ENCODE results near the gene CMSS1. TPM values are rescaled to one million over a fixed set of nuclear protein-coding genes. Genes with fewer than 3 reads are reported as not detected.

CMSS1 gene
- total RNA-seq, 1 experiment from 2014 or later, result 117 TPM

DNA sequence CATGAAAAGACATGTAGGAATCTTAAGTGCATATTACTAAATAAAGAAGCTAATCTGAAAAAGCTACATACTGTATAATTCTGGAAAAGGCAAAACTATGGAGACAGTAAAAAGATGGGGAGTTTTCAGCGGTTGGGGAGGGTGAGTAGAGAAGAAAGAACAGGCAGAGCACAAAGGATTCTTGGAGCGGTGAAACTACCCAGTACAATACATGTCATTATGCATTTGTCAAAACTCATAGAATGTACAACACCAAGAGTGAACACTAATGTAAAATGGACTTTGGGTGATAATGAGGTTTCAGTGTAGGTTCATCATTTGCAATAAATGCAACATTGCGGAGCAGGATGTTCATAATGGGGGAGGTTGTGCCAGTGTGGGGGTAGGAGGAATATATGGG lies 45.5 kb upstream of the CMSS1 start:
- CTCF ChIA-PET, result interaction anchor here (1.2 kb wide), 1 partner anchor 19 kb away, joined by 3 read pairs; no protein-coding TSS in a partner anchor
- H3K9me3 Mint-ChIP-seq (ENCODE audit: unreplicated experiment), result no peaks in the 10 kb centered on the region

DNA sequence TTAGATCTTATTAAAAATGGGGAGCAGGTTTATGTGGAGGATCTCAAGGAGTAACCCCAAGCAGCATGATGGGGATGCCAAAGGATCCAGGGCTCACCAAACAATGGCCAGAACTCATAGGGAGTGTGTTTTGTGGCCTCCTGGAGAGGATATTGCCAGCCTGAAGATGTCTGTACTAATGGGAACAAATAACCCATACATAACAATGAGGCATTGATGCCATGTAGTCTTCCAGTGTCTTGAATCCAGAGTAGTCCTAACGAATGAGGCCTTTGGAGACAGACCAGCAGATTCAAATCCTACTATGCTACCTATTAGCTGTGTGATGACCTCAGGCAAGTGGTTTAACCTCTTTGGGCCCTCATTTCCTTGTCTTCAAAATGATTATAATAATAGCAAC lies 45.0 kb upstream of the CMSS1 start:
- ChIA-PET POLR2A (no interaction called here), CTCF (no interaction called here)
- H3K27me3 Mint-ChIP-seq (ENCODE audit: insufficient read depth, unreplicated experiment), result no peaks in the 10 kb centered on the region
- no TSS peak for BruUV-seq (replicated peaks)
- H3K27ac Mint-ChIP-seq (ENCODE audit: low read depth, unreplicated experiment), result no peak overlapping the region
- H3K9me3 Mint-ChIP-seq (ENCODE audit: unreplicated experiment), result no peaks in the 10 kb centered on the region
- peaks cover 16% of the 10 kb centered on the region for H3K4me1 Mint-ChIP-seq (ENCODE audit: insufficient read depth, unreplicated experiment)
- H3K4me3 Mint-ChIP-seq (ENCODE audit: unreplicated experiment), result no peak overlapping the region
- peaks cover 18% of the 10 kb centered on the region for H3K36me3 Mint-ChIP-seq (ENCODE audit: insufficient read depth, unreplicated experiment)
- no peak for DNase-seq (ENCODE audit: unreplicated experiment)
- intact Hi-C loops (cut with micrococcal nuclease), result no loop called here
- TF ChIP-seq, protein P1, sequence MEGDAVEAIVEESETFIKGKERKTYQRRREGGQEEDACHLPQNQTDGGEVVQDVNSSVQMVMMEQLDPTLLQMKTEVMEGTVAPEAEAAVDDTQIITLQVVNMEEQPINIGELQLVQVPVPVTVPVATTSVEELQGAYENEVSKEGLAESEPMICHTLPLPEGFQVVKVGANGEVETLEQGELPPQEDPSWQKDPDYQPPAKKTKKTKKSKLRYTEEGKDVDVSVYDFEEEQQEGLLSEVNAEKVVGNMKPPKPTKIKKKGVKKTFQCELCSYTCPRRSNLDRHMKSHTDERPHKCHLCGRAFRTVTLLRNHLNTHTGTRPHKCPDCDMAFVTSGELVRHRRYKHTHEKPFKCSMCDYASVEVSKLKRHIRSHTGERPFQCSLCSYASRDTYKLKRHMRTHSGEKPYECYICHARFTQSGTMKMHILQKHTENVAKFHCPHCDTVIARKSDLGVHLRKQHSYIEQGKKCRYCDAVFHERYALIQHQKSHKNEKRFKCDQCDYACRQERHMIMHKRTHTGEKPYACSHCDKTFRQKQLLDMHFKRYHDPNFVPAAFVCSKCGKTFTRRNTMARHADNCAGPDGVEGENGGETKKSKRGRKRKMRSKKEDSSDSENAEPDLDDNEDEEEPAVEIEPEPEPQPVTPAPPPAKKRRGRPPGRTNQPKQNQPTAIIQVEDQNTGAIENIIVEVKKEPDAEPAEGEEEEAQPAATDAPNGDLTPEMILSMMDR (IDR thresholded peaks at IDR 0.05; ENCODE audit: unreplicated experiment), result no peak

More for the DNA sequence above, 45.5 kb upstream of the CMSS1 start:
- Mint-ChIP-seq H3K36me3 (ENCODE audit: insufficient read depth, unreplicated experiment) (peaks cover 18% of the 10 kb centered on the region), H3K27me3 (ENCODE audit: insufficient read depth, unreplicated experiment) (no peaks in the 10 kb centered on the region), H3K4me1 (ENCODE audit: insufficient read depth, unreplicated experiment) (peaks cover 16% of the 10 kb centered on the region), H3K27ac (ENCODE audit: low read depth, unreplicated experiment) (no peak overlapping the region), H3K4me3 (ENCODE audit: unreplicated experiment) (no peak overlapping the region)
- no peak for DNase-seq (ENCODE audit: unreplicated experiment)
- BruUV-seq (replicated peaks), result no TSS peak
- intact Hi-C loops (cut with micrococcal nuclease), result no loop called here
- POLR2A ChIA-PET, result no interaction called here
- TF ChIP-seq, protein P1 (IDR thresholded peaks at IDR 0.05; ENCODE audit: unreplicated experiment), result no peak

DNA sequence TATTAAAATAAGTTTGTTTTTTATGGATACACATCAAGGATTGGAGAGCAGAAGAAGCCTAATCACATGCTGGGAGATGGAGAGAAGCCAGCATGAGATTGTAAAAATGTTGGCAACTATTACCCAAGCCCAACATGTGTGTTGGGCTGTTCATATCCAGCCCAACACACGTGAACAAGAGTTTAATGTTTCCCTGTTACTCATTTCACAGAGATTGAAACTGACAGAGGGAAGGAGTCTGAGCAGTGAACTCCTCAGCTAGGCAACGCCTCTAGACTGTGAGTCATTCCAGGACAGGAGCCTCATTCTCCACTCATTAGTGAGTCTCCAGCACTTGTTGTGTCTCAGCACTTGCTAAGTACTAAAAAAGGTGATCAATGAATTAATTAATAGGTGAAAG lies 43.2 kb upstream of the CMSS1 start:
- BruUV-seq (replicated peaks), result no TSS peak
- CTCF ChIA-PET, result interaction anchor here (0.9 to 1.0 kb wide), 2 partner anchors 13 to 753 kb away, joined by 3 to 4 read pairs; no protein-coding TSS in a partner anchor
- Mint-ChIP-seq H3K4me3 (ENCODE audit: unreplicated experiment) (no peak overlapping the region), H3K4me1 (ENCODE audit: insufficient read depth, unreplicated experiment) (peaks cover 16% of the 10 kb centered on the region), H3K27me3 (ENCODE audit: insufficient read depth, unreplicated experiment) (no peaks in the 10 kb centered on the region), H3K9me3 (ENCODE audit: unreplicated experiment) (no peaks in the 10 kb centered on the region), H3K27ac (ENCODE audit: low read depth, unreplicated experiment) (peak overlapping the region; percentile 9), H3K36me3 (ENCODE audit: insufficient read depth, unreplicated experiment) (peaks cover 18% of the 10 kb centered on the region)
- POLR2A ChIA-PET, result no interaction called here
- TF ChIP-seq, protein P1 (IDR thresholded peaks at IDR 0.05; ENCODE audit: unreplicated experiment), result no peak
- DNase-seq (ENCODE audit: unreplicated experiment), result peak; percentile 73
- intact Hi-C loops (cut with micrococcal nuclease), result no loop called here

DNA sequence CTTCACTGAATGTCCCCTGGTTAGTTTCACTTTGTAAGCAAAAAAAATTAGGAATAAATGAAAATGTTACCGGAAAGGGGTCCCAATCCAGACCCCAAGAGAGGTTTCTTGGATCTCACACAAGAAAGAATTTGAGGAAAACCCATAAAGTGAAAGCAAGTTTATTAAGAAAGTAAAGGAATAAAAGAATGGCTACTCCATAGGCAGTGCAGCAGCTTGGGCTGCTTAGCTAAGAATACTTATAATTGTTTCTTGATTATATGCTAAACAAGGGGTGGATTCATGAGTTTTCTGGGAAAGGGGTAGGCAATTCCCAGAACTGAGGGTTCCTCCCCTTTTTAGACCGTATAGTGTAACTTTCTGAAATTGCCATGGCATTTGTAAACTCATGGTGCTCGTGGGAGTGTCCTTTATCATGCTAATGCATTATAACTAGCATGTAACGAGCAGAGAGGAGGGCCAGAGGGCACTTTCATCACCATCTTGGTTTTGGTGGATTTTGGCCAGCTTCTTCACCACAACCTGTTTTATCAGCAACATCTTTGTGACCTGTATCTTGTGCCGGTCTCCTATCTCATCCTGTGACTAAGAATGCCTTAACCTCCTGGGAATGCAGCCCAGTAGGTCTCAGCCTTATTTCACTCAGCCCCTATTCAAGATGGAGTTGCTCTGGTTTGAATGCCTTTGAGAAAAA lies 41.0 kb upstream of the CMSS1 start:
- Mint-ChIP-seq H3K36me3 (ENCODE audit: insufficient read depth, unreplicated experiment) (peaks cover 24% of the 10 kb centered on the region), H3K9me3 (ENCODE audit: unreplicated experiment) (no peaks in the 10 kb centered on the region), H3K4me3 (ENCODE audit: unreplicated experiment) (no peak overlapping the region), H3K4me1 (ENCODE audit: insufficient read depth, unreplicated experiment) (peaks cover 18% of the 10 kb centered on the region), H3K27me3 (ENCODE audit: insufficient read depth, unreplicated experiment) (no peaks in the 10 kb centered on the region), H3K27ac (ENCODE audit: low read depth, unreplicated experiment) (peak overlapping the region; percentile 31)
- TF ChIP-seq, protein P1 (IDR thresholded peaks at IDR 0.05; ENCODE audit: unreplicated experiment), result no peak
- no TSS peak for BruUV-seq (replicated peaks)
- no peak for DNase-seq (ENCODE audit: unreplicated experiment)
- POLR2A ChIA-PET, result no interaction called here
- CTCF ChIA-PET, result interaction anchor here (0.6 to 1.2 kb wide), 3 partner anchors 12 to 604 kb away, joined by 3 read pairs; no protein-coding TSS in a partner anchor
- intact Hi-C loops (cut with micrococcal nuclease), result no loop called here

All from MCF 10A (cell line).